HG03097 (cell line): ENCODE results near the gene USP9Y.

ENCODE experiments used
- ATAC-seq: cut with Tn5 transposase; IDR thresholded peaks from one replicate; pipeline ENCODE4 v1.9.1; 2021; ENCODE audit not compliant: unreplicated experiment, low FRiP score

USP9Y gene

GRCh38 chrY:12752856-12753255, 51.8 kb downstream of the USP9Y start:
- no peak for ATAC-seq

DNA sequence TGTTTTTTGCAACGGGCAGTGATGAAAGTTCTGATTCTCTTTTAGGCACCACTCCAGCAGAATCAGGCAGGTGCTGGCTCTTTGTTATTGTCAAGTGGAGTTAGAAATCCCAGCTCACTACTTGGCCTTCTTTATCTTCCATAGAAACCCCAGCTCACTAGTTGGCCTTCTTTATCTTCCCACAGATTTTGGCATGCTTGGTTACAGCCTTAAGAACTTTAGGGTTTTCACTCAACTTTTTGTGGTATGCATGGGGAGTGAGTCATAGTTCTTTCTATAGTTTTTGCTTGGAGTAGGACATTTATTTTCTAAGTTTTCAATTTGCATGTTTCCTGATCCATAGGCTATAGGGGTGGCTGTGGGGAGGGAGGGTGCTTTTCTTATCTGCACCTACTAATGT, 55.0 kb downstream of the USP9Y start:
- no peak for ATAC-seq

DNA sequence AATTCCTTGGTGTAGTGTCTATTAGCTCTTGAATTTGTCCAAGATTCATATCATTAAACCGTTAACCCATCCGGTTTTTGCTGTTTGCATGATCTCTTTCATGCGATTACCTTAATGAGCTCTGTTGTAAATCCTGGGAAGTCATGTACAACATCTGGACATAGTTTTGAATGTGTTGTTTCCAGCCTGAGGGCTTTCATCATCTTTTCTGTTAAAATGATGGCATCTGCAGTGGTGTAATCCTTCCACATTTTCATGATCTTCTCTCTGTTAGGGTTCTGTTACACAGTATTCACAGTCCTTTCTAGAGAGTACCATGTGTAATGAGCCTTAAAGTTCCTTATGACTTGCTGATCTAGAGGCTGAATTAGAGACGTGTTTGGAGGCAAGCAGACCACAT, 64.9 kb downstream of the USP9Y start:
- ATAC-seq, result no peak

DNA sequence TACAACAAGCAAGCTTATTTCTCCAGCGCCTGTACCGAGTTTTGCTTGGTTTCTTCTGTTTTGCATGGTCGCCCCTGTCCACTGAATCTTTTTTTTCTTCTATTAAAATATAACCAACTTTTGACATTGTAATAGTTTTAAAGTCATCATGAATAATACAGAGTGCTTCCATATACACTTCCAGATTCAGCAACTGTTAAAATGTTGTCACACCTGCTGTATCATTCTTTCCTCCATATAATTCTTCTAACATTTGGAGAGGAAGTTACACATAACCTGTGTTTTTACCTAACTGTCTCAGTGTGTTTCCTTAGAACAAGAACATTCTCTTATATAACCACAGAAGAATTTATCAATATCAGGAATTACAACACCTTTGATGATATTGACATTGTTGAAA, 83.5 kb downstream of the USP9Y start:
- ATAC-seq, result no peak

DNA sequence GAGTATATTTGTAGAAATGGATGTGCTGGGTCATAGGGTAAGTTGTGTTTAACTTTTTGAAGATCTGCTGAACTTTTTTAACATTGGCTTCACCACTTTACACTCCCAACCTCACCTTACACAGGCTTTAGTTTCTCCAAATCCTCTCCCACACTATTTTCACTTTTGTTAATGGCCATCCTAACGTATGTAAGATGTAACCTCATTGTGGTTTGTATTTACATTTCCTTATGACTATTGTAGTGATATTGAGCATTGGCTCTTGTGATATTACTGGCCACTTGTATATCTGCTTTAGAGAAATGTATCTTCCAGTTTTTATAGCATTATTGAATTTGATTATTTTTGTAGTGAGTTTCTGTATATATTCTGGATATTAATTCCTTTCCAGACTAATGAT, 93.0 kb downstream of the USP9Y start:
- ATAC-seq, result no peak

DNA sequence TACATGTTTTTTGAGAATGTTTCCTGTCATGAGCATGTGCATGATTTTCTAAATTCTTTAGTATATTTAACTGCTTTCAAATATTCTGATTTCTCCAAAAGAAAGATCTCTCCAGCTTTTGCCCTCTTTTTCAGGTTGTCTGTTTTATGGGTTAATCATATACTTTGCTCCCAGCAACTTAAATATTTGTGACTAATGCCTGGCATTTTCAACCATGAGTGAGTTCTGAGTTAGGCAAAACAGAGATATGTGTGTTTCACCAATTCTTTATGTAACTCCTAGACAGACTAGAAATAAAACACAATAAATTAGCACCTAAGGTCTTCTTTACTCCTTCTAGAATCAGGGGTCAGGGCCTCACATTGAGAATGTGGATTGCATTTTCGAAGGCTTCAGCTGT, 107.0 kb downstream of the USP9Y start:
- ATAC-seq, result no peak

- ATAC-seq, result no peak
These were observed 108.0 kb downstream of the USP9Y start for GRCh38 chrY:12809034-12809433.

DNA sequence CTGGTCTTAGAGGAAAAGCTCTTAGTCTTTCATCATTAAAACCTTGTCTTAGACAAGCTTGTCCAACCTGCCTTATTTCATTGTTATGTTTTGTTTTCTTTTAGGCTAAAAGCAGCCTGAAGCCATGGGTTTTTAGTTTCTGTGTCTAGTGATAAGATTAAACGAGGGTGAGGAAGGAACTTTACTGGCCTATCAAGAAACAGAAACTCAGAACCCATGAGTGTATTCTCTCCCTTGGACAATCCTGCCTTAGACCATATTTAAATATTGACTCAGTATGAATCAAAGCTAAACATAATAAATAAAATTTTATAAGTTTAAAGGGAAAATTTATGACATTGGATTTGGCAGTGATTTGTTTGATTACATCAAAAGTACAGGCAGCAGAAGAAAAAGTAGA, 122.4 kb downstream of the USP9Y start:
- no peak for ATAC-seq

- ATAC-seq, result no peak
These were observed 125.8 kb downstream of the USP9Y start for GRCh38 chrY:12826791-12827190.

GRCh38 chrY:12833284-12833683, 132.3 kb downstream of the USP9Y start:
- ATAC-seq, result no peak

GRCh38 chrY:12837550-12837949, 136.5 kb downstream of the USP9Y start:
- no peak for ATAC-seq

- ATAC-seq, result no peak
These were observed 140.3 kb downstream of the USP9Y start for GRCh38 chrY:12841368-12841767.

DNA sequence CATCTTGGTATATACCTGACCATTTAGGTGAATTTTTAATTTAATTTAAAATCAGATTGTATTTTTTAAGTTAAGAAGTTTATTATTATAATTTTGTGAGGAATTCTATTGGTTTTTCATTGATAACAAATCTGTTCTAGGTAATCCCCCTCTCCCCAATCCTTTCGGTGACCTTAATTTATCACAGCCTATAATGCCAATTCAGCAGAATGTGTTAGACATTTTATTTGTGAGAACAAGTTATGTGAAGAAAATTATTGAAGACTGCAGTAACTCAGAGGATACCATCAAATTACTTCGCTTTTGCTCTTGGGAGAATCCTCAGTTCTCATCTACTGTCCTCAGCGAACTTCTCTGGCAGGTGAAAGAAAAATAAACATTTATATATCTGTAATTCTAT, 145.8 kb downstream of the USP9Y start:
- ATAC-seq, result no peak

DNA sequence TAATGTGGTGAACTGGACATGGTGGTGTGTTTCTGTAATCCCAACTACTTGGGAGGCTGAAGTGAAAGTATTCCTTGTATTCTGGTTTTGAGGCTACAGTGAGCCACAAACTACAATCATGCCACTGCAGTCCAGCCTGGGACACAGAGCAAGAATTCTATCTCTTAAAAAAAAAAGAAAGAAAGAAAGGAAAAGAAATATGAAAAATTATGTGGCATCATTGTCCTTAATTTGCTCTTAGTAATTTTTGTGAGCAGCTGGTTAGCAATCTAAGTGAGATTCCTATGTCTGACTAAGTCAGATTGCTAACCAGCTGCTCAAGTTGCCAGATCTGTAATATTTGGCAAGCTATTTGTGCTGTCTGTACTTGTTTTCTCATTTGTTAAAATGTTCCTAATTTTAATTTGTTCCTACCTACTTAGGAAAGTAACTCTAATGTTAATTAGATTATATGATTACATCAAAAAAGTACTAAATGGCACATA, 154.8 kb downstream of the USP9Y start:
- ATAC-seq, result no peak

- no peak for ATAC-seq
These were observed 166.9 kb downstream of the USP9Y start for GRCh38 chrY:12867960-12868359.

GRCh38 chrY:12896973-12897372, 195.9 kb downstream of the USP9Y start:
- ATAC-seq, result no peak

DNA sequence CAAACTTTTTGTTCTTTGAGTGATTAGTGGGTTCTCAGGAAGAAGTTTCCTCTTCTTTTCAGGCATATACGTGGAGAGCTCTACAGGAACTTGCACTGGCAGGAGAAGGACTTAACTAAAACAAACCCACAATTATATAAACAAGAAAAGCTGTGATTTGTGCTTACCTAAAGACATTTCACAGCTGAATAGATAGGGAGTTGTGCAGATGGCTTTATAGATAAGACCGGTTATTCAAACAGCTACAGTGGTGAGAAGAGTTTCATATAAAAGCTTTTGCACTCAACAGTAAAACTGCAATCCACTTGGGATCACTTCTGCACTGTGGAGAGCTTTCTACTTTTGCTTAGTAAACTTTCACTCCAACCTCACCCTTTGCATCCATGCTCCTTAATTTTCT, 197.6 kb downstream of the USP9Y start:
- ATAC-seq, result no peak

GRCh38 chrY:12904618-12905516, 203.8 kb downstream of the USP9Y start, which contains the start of gene DDX3Y:
TSS of gene DDX3Y (plus strand) at chrY:12904868. CDS start at chrY:12904937, 69 bp downstream.
- ATAC-seq, result no peak

- ATAC-seq, result no peak
These were observed 204.5 kb downstream of the USP9Y start for GRCh38 chrY:12905517-12905872.

DNA sequence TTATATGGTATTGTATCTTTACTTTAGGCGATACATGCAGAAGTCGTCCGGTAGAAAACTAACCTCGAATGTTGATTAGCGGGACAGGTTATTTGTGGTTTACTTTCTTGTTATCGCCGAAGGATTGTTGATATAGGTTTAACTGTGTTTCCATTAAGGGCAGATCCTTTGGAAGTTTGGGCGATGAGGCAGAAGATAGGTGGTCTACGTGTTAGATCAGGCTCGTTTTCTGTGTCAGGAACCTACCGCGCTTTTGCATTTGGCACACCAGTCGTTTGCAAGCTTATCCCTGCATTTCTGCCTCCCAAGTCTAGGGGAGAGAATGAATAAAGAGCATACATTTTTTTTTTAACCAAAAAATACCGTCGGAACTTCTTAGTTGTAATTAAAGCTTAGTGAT, 204.9 kb downstream of the USP9Y start:
- no peak for ATAC-seq
